ENCODE data around the gene ZNF511.
"Not testable (repeated sequence)": the region's sequence is repeated elsewhere in the genome, so short reads cannot be mapped to it uniquely, and the experiment has no call there.

Gene ZNF511

GRCh38 chr10:133308421-133309099 is at the start of gene ZNF511, which contains the start of gene TUBGCP2:
TSS of gene ZNF511 (plus strand) at chr10:133308914. CDS start at chr10:133308944, 30 bp downstream.
TSS of gene TUBGCP2 (minus strand) at chr10:133308872. CDS start at chr10:133302941, 5,931 bp downstream.
- intact Hi-C loops (cut with DNase I), result no loop called here
- peak; percentile 52 to 95 (median 88) for DNase-seq

GRCh38 chr10:133259602-133259989 is 49.1 kb upstream of the ZNF511 start:
- no peak for DNase-seq
- intact Hi-C loops (cut with DNase I), result no loop called here

- intact Hi-C loops (cut with DNase I), result no loop called here
- peak; percentile 37 to 86 (median 61) for DNase-seq
Observed at GRCh38 chr10:133260895-133261725, 47.6 kb upstream of the ZNF511 start.

- intact Hi-C loops (cut with DNase I), result no loop called here
- peak; percentile 76 to 97 (median 91) for DNase-seq
Observed at GRCh38 chr10:133261726-133262325, 46.9 kb upstream of the ZNF511 start.

- intact Hi-C loops (cut with DNase I), result no loop called here
- DNase-seq, result no peak
Observed at GRCh38 chr10:133262696-133263095, 46.0 kb upstream of the ZNF511 start.

GRCh38 chr10:133263674-133264073 is 45.0 kb upstream of the ZNF511 start:
- DNase-seq, result no peak
- intact Hi-C loops (cut with DNase I), result no loop called here

GRCh38 chr10:133264461-133264860 is 44.3 kb upstream of the ZNF511 start:
- intact Hi-C loops (cut with DNase I), result no loop called here
- peak in 16 of 42 donors; percentile 27 to 72 (median 38) for DNase-seq

- DNase-seq; intact Hi-C loops (cut with DNase I): not testable (repeated sequence)
Observed at GRCh38 chr10:133265052-133265451, 43.7 kb upstream of the ZNF511 start.

- no peak for DNase-seq
- intact Hi-C loops (cut with DNase I), result no loop called here
Observed at GRCh38 chr10:133266056-133266795, 42.5 kb upstream of the ZNF511 start.

- no peak for DNase-seq
- intact Hi-C loops (cut with DNase I), result no loop called here
Observed at GRCh38 chr10:133267293-133267692, 41.4 kb upstream of the ZNF511 start.

- no peak for DNase-seq
Observed at GRCh38 chr10:133267829-133268228, 40.9 kb upstream of the ZNF511 start.

GRCh38 chr10:133268532-133268931 is 40.2 kb upstream of the ZNF511 start:
- intact Hi-C loops (cut with DNase I), result no loop called here

More at GRCh38 chr10:133267829-133268228, 40.9 kb upstream of the ZNF511 start:
- intact Hi-C loops (cut with DNase I), result no loop called here

GRCh38 chr10:133269367-133269766 is 39.3 kb upstream of the ZNF511 start:
- no peak for DNase-seq
- intact Hi-C loops (cut with DNase I), result no loop called here

More at GRCh38 chr10:133268532-133268931, 40.2 kb upstream of the ZNF511 start:
- DNase-seq, result no peak

GRCh38 chr10:133270204-133270603 is 38.5 kb upstream of the ZNF511 start:
- intact Hi-C loops (cut with DNase I), result no loop called here
- no peak for DNase-seq

GRCh38 chr10:133270773-133271297 is 37.9 kb upstream of the ZNF511 start:
- intact Hi-C loops (cut with DNase I), result no loop called here
- no peak for DNase-seq

- DNase-seq, result no peak
Observed at GRCh38 chr10:133271521-133272300, 37.0 kb upstream of the ZNF511 start.

GRCh38 chr10:133272301-133272963 is 36.3 kb upstream of the ZNF511 start:
- intact Hi-C loops (cut with DNase I), result no loop called here
- no peak for DNase-seq

More at GRCh38 chr10:133271521-133272300, 37.0 kb upstream of the ZNF511 start:
- intact Hi-C loops (cut with DNase I), result no loop called here

All from head of caudate nucleus (tissue), 42 donors.